Peyer's patch (tissue), 4 donors: Measurements from ENCODE around the gene FRS3.

ENCODE experiments used
- POLR2A ChIP-seq, 2 donors: fragments of 450-650 bp; IDR thresholded peaks; one replicate each; pipeline ENCODE4 v1.5.1; 2017; ENCODE audit warnings: antibody characterized with exemption in 2 of 2, mild to moderate bottlenecking in 2 of 2, moderate library complexity in 2 of 2
- TF ChIP-seq, protein P1 (sequence below), 6 experiments: fragments of 450-650 bp in 4 of 6; fragments of 200-600 bp in 2 of 6; sonication (generic) in 1 of 6; IDR thresholded peaks; one replicate each; pipeline ENCODE4 v1.5.1; 2017 to 2019; ENCODE audit warnings: antibody characterized with exemption in 6 of 6, mild to moderate bottlenecking in 3 of 6, moderate library complexity in 1 of 6

DNA sequence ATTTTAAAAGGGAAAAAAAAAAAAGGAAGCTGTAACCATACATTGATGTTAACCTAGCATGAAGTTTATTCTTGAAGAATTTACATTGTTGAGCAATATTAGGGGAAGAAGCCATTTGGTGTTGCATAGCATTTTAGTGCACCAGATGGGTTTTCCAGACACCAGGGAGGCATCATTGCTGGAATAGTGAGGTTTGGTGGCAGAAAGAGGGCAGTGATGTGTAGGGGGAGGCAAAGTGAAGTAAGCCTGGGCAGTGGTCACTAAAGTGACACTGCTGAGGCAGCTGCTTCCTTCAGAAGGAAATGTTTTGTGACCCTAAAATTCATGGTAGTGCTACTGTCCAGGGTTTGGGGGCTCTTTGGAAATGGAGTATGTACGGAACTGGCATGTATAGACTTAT, 10.3 kb upstream of the FRS3 start:
- TF ChIP-seq, protein P1, sequence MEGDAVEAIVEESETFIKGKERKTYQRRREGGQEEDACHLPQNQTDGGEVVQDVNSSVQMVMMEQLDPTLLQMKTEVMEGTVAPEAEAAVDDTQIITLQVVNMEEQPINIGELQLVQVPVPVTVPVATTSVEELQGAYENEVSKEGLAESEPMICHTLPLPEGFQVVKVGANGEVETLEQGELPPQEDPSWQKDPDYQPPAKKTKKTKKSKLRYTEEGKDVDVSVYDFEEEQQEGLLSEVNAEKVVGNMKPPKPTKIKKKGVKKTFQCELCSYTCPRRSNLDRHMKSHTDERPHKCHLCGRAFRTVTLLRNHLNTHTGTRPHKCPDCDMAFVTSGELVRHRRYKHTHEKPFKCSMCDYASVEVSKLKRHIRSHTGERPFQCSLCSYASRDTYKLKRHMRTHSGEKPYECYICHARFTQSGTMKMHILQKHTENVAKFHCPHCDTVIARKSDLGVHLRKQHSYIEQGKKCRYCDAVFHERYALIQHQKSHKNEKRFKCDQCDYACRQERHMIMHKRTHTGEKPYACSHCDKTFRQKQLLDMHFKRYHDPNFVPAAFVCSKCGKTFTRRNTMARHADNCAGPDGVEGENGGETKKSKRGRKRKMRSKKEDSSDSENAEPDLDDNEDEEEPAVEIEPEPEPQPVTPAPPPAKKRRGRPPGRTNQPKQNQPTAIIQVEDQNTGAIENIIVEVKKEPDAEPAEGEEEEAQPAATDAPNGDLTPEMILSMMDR (IDR thresholded peaks at IDR 0.05), result no peak
- no peak for TF ChIP-seq POLR2A (IDR thresholded peaks at IDR 0.05)
